Subcutaneous adipose tissue (tissue), 4 donors: ENCODE results near the gene OPCML. TPM values are rescaled to one million over a fixed set of nuclear protein-coding genes. Genes with fewer than 3 reads are reported as not detected.

Experiments
- CTCF ChIP-seq: fragments of 450-650 bp; IDR thresholded peaks from one replicate; pipeline ENCODE4 v1.5.1; 2016; ENCODE audit warnings: low read depth, mild to moderate bottlenecking, control low read depth, antibody characterized with exemption, moderate library complexity
- total RNA-seq, 4 donors: library from RNA; depleted of rRNA; stranded (reverse); fragments of >200 nt; gene quantifications; one replicate each; pipeline ENCODE4 v1.1.0, GENCODE V29; 2016

The OPCML gene
- total RNA-seq, 4 donors from 2014 or later: under 0.01 TPM; not detected in 3

- TF ChIP-seq CTCF: no peak
These were observed 201.3 kb downstream of the OPCML start for GRCh38 chr11:133331031-133331430.

GRCh38 chr11:133326849-133327248 lies 205.5 kb downstream of the OPCML start:
- TF ChIP-seq CTCF: no peak

- no peak for TF ChIP-seq CTCF
These were observed 206.0 kb downstream of the OPCML start for GRCh38 chr11:133326332-133326731.

GRCh38 chr11:133325711-133326110 lies 206.6 kb downstream of the OPCML start:
- TF ChIP-seq CTCF: no peak

GRCh38 chr11:133323354-133323753 lies 208.9 kb downstream of the OPCML start:
- TF ChIP-seq CTCF: no peak

- TF ChIP-seq CTCF: no peak
These were observed 214.1 kb downstream of the OPCML start for GRCh38 chr11:133318221-133318620.

GRCh38 chr11:133311230-133311629 lies 221.1 kb downstream of the OPCML start:
- no peak for TF ChIP-seq CTCF
